HG02840 (cell line): Measurements from ENCODE around the gene IQSEC2.

Experiments
- ATAC-seq: cut with Tn5 transposase; IDR thresholded peaks from one replicate; pipeline ENCODE4 v1.9.1; 2021; ENCODE audit warnings: mild to moderate bottlenecking, moderate library complexity, moderate number of reproducible peaks; ENCODE audit not compliant: unreplicated experiment, low FRiP score

IQSEC2 gene

GRCh38 chrX:53305996-53306937, 24.9 kb upstream of the IQSEC2 start:
- ATAC-seq, result no peak

- ATAC-seq, result no peak
Observed at GRCh38 chrX:53305219-53305995, 24.0 kb upstream of the IQSEC2 start.

- ATAC-seq, result no peak
Observed at GRCh38 chrX:53303195-53303594, 21.8 kb upstream of the IQSEC2 start.

- no peak for ATAC-seq
Observed at GRCh38 chrX:53300157-53300556, 18.8 kb upstream of the IQSEC2 start.

- no peak for ATAC-seq
Observed at GRCh38 chrX:53294024-53294648, 12.8 kb upstream of the IQSEC2 start.

- ATAC-seq, result no peak
Observed at GRCh38 chrX:53291596-53291995, 10.2 kb upstream of the IQSEC2 start.

DNA sequence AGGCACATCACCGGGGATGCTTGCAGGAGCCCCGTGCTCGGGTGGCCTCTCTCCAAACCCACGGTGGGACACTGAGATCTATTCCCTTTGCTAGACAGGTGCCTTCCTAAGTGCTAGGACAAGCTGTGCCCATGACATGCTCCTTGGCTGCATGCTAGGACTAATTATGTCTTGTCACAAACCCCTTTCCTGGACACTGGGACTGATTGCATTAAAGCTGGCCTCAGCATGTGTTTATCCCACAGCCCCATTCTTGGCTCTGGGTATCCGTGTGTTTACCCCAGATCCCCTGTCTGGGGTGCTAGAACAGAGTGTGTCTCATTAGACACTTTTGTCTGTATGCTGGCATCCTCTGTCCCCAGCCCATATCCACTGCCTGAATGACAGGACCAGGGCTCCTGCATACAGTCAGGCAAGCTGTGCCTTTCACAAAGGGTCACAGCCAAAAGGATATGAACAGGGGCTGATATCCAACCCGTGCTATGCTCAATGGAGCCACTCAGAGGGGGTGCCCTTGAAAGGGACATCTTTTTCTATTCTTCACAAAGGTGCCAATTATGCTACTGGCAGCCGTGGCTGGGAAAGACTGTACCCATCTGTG, 9.2 kb upstream of the IQSEC2 start:
- no peak for ATAC-seq

DNA sequence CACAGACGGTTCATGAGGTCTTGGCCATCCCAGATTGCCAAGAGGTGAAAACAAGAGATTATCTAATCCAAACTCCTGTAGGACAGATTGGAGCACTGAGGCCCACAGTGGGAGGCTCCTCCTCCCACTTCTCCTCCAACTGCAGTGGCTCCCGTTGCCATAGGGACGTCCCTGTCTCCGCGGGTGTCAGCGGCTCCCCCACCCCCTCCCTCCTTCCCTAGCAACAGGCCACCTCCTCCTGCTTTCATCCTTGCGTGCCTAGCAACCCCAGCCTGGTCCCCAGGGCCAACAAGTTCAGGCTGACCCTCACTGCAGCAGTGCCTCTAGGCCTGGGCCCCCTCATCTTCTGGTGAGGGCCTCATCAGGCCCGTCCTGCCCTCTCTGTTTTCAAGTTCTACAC, 6.8 kb upstream of the IQSEC2 start:
- no peak for ATAC-seq

GRCh38 chrX:53287493-53288138, 6.2 kb upstream of the IQSEC2 start:
- ATAC-seq, result no peak

DNA sequence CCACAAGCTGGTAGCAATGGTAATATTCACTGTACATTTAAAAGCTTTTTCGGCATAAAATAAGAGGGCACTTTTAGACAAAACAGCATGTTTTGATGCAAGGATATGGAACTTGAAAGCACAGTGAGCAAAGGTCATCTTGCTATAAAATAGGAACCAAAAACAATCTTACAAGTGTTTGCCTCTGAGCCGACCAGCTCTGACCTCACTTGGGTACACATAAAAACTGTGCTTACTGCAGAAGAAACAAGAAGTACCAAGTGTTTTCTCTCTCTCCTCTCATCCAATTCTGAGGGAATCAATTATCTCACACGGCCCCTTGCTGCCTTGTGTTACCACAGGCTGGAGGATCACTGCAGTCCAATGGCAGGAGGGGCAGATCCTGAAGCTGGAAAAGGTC, 4.8 kb upstream of the IQSEC2 start:
- ATAC-seq, result no peak

DNA sequence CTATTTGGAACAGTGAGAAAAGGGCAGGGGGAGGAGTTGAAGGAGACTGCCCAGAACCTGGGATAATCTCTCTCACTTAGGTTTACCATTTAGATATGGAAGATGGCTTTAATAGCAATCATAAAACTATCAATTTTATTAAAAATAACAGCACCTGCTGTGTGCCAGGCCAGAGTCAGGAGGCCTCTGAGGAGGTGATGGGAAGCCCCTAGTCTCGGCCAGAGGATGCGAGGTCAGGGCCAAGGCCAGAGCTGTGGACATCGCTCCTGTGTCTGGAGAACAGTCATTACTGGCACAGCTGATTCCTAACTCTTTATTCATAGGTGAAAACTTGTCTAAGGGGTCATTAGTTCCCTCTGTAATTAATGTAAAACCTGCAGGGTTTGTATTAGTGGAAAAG, 4.2 kb upstream of the IQSEC2 start:
- ATAC-seq, result no peak

DNA sequence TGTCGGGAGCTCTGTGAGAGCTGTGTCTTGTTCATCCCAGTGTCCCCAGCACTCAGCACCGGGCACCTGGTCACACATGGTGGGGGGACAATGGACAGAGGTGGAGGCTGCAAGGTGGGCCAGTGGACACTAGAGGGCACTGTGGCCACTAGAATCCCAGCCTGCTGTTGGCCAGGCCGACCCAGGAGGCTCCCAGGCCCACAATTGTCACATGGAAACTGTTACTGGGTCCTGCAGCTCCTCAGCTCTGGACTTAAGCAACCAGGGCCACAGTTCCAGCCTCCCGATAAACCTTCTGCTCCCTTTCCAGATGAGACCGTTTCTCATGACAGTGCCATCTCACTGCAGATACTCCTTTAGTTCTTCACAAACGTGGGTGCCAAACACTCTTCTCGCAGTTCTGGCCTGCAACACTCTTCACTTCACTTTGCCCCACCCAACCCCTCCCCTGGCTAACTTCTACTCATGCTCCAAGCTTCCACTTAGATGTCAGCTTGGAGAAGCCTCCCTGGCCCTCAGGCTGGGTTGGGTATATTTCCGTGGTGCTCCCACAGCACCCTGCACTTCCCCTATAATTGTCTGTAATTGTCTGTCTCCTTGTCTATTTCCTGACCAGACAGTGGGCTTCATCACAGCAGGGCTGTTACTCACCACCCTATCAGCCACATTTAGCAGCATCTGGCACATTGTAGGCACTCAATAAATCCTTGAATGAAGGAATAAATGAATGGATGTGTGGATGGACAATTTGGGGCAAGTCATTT, 3.5 kb upstream of the IQSEC2 start:
- ATAC-seq, result peak; percentile 73

- ATAC-seq, result no peak
Observed at GRCh38 chrX:53283567-53283966, 2.2 kb upstream of the IQSEC2 start.

- no peak for ATAC-seq
Observed at GRCh38 chrX:53283099-53283498, 1.7 kb upstream of the IQSEC2 start.

DNA sequence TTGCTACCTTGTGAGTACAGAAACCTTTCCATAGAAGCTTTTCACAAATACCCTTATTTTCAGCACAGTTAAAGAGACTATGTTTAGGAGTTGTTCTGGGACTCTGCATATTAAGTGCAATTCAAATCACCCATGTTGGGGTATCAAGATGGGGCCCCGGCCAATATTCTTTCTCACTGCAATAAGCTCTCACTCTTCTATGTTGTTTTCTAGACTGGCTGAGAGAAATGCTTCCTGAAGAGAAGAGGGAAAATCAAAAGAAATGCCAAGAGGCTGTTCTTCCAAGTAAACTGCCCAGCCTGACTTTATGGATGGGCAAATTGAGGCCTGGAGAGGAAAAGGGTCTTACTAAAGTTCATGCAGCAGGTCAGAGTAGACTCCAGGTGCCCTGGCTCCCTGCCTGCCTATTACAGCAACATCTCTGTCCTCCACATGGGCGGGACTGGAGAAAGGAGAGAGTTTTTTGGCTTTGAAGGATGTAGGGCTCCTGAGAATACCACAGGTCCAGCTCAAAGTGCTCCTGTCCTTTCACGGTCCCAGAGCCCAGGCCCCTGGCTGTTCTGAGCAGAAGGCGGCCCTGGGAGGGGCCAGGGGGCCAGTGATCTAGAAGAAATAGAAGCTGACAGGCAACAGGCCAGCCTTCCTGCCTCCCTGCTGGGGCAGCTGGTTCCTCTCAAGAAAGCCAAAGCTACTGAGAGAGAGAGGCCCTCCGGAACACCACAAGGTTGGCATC, 745 bp upstream of the IQSEC2 start:
- ATAC-seq, result no peak

DNA sequence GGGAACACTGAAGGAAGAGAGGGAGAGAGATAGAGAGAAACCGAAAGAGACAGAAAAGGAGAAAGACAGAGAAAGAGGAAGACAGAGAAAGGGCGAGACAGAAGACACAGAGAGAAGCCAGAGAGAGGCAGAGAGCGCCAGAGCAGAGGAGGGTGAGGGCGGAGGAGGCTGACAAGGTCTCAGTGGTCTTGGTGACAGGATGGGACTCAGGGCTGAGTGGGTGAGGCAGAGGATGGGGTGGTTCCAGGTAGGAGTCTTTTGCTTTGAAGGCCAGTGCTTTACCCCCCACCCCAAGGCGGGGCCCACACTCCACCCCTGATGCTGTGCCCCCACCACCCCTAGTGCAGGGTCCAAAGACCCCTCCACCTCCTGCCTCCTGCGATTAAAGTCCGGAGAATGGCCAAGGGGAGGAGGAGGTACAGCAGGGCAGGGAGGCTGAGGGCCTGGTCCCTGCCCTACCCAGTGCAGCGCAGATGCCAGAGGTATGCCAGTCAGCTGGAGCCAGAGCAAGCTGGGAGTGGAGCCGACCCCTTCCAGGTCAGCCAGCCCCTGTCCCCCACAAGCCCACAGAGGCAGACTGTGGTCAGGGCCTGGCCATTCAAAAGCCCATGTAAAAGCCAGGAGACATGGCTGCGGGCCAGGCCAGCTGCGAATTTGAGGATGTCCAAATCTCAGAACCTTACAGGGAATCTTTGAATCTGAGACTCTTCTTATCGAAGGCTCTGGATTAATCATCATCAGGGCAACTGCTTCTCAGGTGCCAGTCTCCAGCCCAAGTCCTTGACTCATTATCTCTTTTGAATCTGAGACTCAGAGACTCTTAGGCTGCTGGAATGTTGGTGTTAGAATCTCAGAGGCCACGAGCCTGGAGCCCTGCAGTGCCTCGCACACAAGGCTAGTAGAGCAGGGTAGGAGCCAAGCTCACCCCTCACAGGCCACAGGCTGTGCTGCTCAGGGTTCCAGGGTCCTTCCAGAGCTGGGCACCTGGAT, 758 bp downstream of the IQSEC2 start:
- no peak for ATAC-seq

DNA sequence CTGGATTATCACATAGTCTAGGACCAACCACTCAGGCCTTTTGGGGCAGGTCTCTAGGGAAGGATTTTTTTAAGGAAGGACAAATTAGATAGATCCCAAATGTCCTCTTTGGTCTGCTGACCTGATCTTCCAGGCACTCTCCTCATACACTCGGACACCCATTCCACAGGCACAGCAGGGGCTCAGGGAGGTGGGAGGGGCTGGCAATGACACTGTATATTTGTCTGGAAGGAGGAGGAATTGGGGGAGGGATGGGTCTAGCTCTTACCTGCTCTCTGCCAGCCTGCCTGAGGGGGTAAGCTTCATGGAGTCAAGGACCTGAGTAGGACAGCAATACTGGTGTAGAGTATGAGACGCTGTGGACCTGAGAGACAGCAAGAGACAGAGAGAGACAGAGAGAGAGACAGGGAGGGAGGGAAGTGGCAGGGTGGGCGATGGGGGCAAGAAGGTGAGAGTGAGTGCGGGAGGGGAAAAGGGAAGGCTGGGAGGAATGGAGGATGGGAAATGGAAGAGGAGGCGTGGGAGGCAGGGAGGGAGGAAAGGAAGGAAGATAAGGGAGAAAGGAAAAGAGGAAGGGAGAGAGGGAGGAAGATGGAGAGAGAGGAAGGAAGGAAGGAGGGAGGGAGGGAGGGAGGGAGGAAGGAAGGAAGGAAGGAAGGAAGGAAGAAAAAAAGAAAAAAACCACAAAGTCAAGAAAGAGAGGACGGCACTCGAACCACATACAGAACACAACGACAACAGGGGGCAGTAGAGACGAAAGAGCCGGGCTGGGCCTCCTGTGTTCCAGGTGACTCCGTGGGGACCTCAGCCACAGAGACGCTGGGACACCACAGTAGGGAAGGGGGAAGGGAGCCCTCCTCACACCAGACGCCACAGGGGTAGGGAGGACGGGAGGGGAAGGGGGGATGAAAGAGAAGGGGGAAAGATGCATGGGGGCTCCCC, 1.8 kb downstream of the IQSEC2 start:
- no peak for ATAC-seq
